HG02763 (cell line): Measurements from ENCODE around the gene MB.

Experiments used
- ATAC-seq: cut with Tn5 transposase; IDR thresholded peaks from one replicate; pipeline ENCODE4 v1.9.1; 2021; ENCODE audit warnings: mild to moderate bottlenecking, moderate library complexity; ENCODE audit not compliant: unreplicated experiment

Gene MB

GRCh38 chr22:35578836-35579575, 38.1 kb downstream of the MB start:
- no peak for ATAC-seq

GRCh38 chr22:35577799-35578659, 39.1 kb downstream of the MB start:
- ATAC-seq: no peak

GRCh38 chr22:35576671-35577070, 40.5 kb downstream of the MB start:
- ATAC-seq: no peak

GRCh38 chr22:35575116-35575748, 41.9 kb downstream of the MB start:
- no peak for ATAC-seq

GRCh38 chr22:35572556-35572955, 44.6 kb downstream of the MB start:
- ATAC-seq: no peak

- no peak for ATAC-seq
Measured at GRCh38 chr22:35570686-35571194, 46.4 kb downstream of the MB start.

- ATAC-seq: no peak
Measured at GRCh38 chr22:35569916-35570315, 47.2 kb downstream of the MB start.

GRCh38 chr22:35568751-35569739, 48.1 kb downstream of the MB start:
- no peak for ATAC-seq

- no peak for ATAC-seq
Measured at GRCh38 chr22:35567351-35568141, 49.6 kb downstream of the MB start.

GRCh38 chr22:35564975-35565867, 51.9 kb downstream of the MB start:
- no peak for ATAC-seq

- no peak for ATAC-seq
Measured at GRCh38 chr22:35563211-35563610, 53.9 kb downstream of the MB start.

- ATAC-seq: no peak
Measured at GRCh38 chr22:35561796-35562526, 55.2 kb downstream of the MB start.

- no peak for ATAC-seq
Measured at GRCh38 chr22:35560824-35561223, 56.3 kb downstream of the MB start.

- ATAC-seq: no peak
Measured at GRCh38 chr22:35560366-35560765, 56.8 kb downstream of the MB start.

- ATAC-seq: no peak
Measured at GRCh38 chr22:35559354-35560005, 57.6 kb downstream of the MB start.

- no peak for ATAC-seq
Measured at GRCh38 chr22:35558719-35559118, 58.4 kb downstream of the MB start.

- no peak for ATAC-seq
Measured at GRCh38 chr22:35558031-35558430, 59.1 kb downstream of the MB start.
